Measurements from ENCODE around the gene ICE1. TPM values are rescaled to one million over a fixed set of nuclear protein-coding genes. Genes with fewer than 3 reads are reported as not detected.

The ICE1 gene
- total and polyA plus RNA-seq, 2 donors from 2014 or later, result 6.7 to 32.8 TPM

- H3K9me3 ChIP-seq (ENCODE audit: control insufficient read depth in 2 of 3, insufficient read depth in 1 of 3, low read length in 3 of 3), result no peaks in the 10 kb centered on the region
- intact Hi-C loops (cut with DNase I), result no loop called here
- H3K4me3 ChIP-seq (ENCODE audit: low read length in 3 of 3), result no peak overlapping the region
- H3K9ac ChIP-seq (ENCODE audit: low read length in 3 of 3), result no peak overlapping the region
- no peak for DNase-seq
- no peak overlapping the region for H3K27ac ChIP-seq (ENCODE audit: low read depth in 2 of 2, low read length in 2 of 2)
- no peaks in the 10 kb centered on the region for H3K4me1 ChIP-seq (ENCODE audit: control insufficient read depth in 2 of 3, insufficient read depth in 2 of 3, low read depth in 1 of 3, low read length in 3 of 3)
- H3K27me3 ChIP-seq (ENCODE audit: control insufficient read depth, insufficient read depth, low read length), result no peaks in the 10 kb centered on the region
- no peaks in the 10 kb centered on the region for H3K36me3 ChIP-seq (ENCODE audit: control insufficient read depth in 2 of 3, insufficient read depth in 3 of 3, low read length in 3 of 3)
- TF ChIP-seq CTCF (IDR thresholded peaks at IDR 0.05; ENCODE audit: borderline replicate concordance, extremely low read depth, insufficient read depth), result no peak
- no peak for FAIRE-seq
These were observed 48.3 kb upstream of the ICE1 start for GRCh38 chr5:5374009-5374715.

GRCh38 chr5:5377780-5378179, 44.7 kb upstream of the ICE1 start:
- Histone ChIP-seq H3K27ac (ENCODE audit: low read depth in 2 of 2, low read length in 2 of 2) (no peak overlapping the region), H3K27me3 (ENCODE audit: control insufficient read depth, insufficient read depth, low read length) (no peaks in the 10 kb centered on the region), H3K36me3 (ENCODE audit: control insufficient read depth in 2 of 3, insufficient read depth in 3 of 3, low read length in 3 of 3) (no peaks in the 10 kb centered on the region), H3K9ac (ENCODE audit: low read length in 3 of 3) (no peak overlapping the region), H3K9me3 (ENCODE audit: control insufficient read depth in 2 of 3, insufficient read depth in 1 of 3, low read length in 3 of 3) (no peaks in the 10 kb centered on the region), H3K4me1 (ENCODE audit: control insufficient read depth in 2 of 3, insufficient read depth in 2 of 3, low read depth in 1 of 3, low read length in 3 of 3) (no peaks in the 10 kb centered on the region), H3K4me3 (ENCODE audit: low read length in 3 of 3) (no peak overlapping the region)
- TF ChIP-seq CTCF (IDR thresholded peaks at IDR 0.05; ENCODE audit: borderline replicate concordance, extremely low read depth, insufficient read depth), result no peak
- no peak for DNase-seq
- intact Hi-C loops (cut with DNase I), result no loop called here
- FAIRE-seq, result no peak

GRCh38 chr5:5378531-5378930, 43.9 kb upstream of the ICE1 start:
- DNase-seq (no peak), FAIRE-seq (no peak)
- TF ChIP-seq CTCF (IDR thresholded peaks at IDR 0.05; ENCODE audit: borderline replicate concordance, extremely low read depth, insufficient read depth), result no peak
- intact Hi-C loops (cut with DNase I), result no loop called here
- no peak overlapping the region for H3K4me3 ChIP-seq (ENCODE audit: low read length in 3 of 3)
- no peak overlapping the region for H3K27ac ChIP-seq (ENCODE audit: low read depth in 2 of 2, low read length in 2 of 2)
- no peak overlapping the region for H3K9ac ChIP-seq (ENCODE audit: low read length in 3 of 3)
- no peaks in the 10 kb centered on the region for H3K36me3 ChIP-seq (ENCODE audit: control insufficient read depth in 2 of 3, insufficient read depth in 3 of 3, low read length in 3 of 3)
- H3K9me3 ChIP-seq (ENCODE audit: control insufficient read depth in 2 of 3, insufficient read depth in 1 of 3, low read length in 3 of 3), result no peaks in the 10 kb centered on the region
- H3K4me1 ChIP-seq (ENCODE audit: control insufficient read depth in 2 of 3, insufficient read depth in 2 of 3, low read depth in 1 of 3, low read length in 3 of 3), result no peaks in the 10 kb centered on the region
- no peaks in the 10 kb centered on the region for H3K27me3 ChIP-seq (ENCODE audit: control insufficient read depth, insufficient read depth, low read length)

GRCh38 chr5:5380298-5380697, 42.2 kb upstream of the ICE1 start:
- H3K4me1 ChIP-seq (ENCODE audit: control insufficient read depth in 2 of 3, insufficient read depth in 2 of 3, low read depth in 1 of 3, low read length in 3 of 3), result no peaks in the 10 kb centered on the region
- intact Hi-C loops (cut with DNase I), result no loop called here
- FAIRE-seq (no peak), DNase-seq (no peak)
- no peak overlapping the region for H3K27ac ChIP-seq (ENCODE audit: low read depth in 2 of 2, low read length in 2 of 2)
- no peaks in the 10 kb centered on the region for H3K9me3 ChIP-seq (ENCODE audit: control insufficient read depth in 2 of 3, insufficient read depth in 1 of 3, low read length in 3 of 3)
- no peak for TF ChIP-seq CTCF (IDR thresholded peaks at IDR 0.05; ENCODE audit: borderline replicate concordance, extremely low read depth, insufficient read depth)
- H3K27me3 ChIP-seq (ENCODE audit: control insufficient read depth, insufficient read depth, low read length), result no peaks in the 10 kb centered on the region
- H3K9ac ChIP-seq (ENCODE audit: low read length in 3 of 3), result no peak overlapping the region
- H3K36me3 ChIP-seq (ENCODE audit: control insufficient read depth in 2 of 3, insufficient read depth in 3 of 3, low read length in 3 of 3), result no peaks in the 10 kb centered on the region
- H3K4me3 ChIP-seq (ENCODE audit: low read length in 3 of 3), result no peak overlapping the region

Data from kidney (tissue), 14 donors.